IMR-90 (cell line): Measurements from ENCODE around the gene AFF2. TPM values are rescaled to one million over a fixed set of nuclear protein-coding genes. Genes with fewer than 3 reads are reported as not detected.

Experiments used
- ATAC-seq: fragments of 200-7000 bp; cut with Tn5 transposase; 2 replicates; pipeline ENCODE4 v1.9.1; 2020; ENCODE audit warnings: low read depth, mild to moderate bottlenecking, moderate library complexity
- BruUV-seq: library from RNA; stranded (reverse); fragments of 400-500 nt; replicated peaks from 2 replicates; lab custom pipeline; 2021; lab: Mats Ljungman, UMichigan
- CTCF ChIA-PET: fragments of 300-600 bp; formaldehyde crosslinking; extraction: SDS; loops from one replicate; lab custom pipeline; 2021; ENCODE audit warnings: antibody characterized with exemption; lab: Yijun Ruan, JAX
- POLR2A ChIA-PET: fragments of 300-600 bp; sonication (Branson Sonifier 250); formaldehyde crosslinking; loops from one replicate; lab custom pipeline; 2022; ENCODE audit warnings: antibody characterized with exemption; ENCODE audit not compliant: unreplicated experiment; lab: Charles Lee
- DNase-seq: peaks from one replicate; pipeline ENCODE4 v3.0.0; 2013
- H2AFZ ChIP-seq: replicated peaks from 2 replicates; pipeline ENCODE3; 2013; ENCODE audit warnings: low read length, mild to moderate bottlenecking; ENCODE audit not compliant: poor library complexity
- H2AK5ac ChIP-seq: 2 replicates; pipeline ENCODE4 v1.6.1; 2013; ENCODE audit warnings: low read depth, low read length, inconsistent platforms
- H2AK9ac ChIP-seq: replicated peaks from 2 replicates; pipeline ENCODE3; 2013; ENCODE audit warnings: mild to moderate bottlenecking, low read depth, low read length, moderate library complexity; ENCODE audit not compliant: poor library complexity
- H2BK120ac ChIP-seq: 2 replicates; pipeline ENCODE4 v1.6.1; 2013; ENCODE audit warnings: low read depth, low read length, inconsistent platforms
- H2BK15ac ChIP-seq: 3 replicates; pipeline ENCODE4 v1.6.1; 2013; ENCODE audit warnings: low read depth, low read length, inconsistent platforms
- H2BK20ac ChIP-seq: 2 replicates; pipeline ENCODE4 v1.6.1; 2013; ENCODE audit warnings: low read depth, mild to moderate bottlenecking, inconsistent platforms, low read length, moderate library complexity
- H2BK5ac ChIP-seq: 2 replicates; pipeline ENCODE4 v1.6.1; 2013; ENCODE audit warnings: mild to moderate bottlenecking, low read depth, low read length, inconsistent platforms; ENCODE audit not compliant: poor library complexity, severe bottlenecking
- H3K14ac ChIP-seq: replicated peaks from 2 replicates; pipeline ENCODE4 v1.6.1; 2013; ENCODE audit warnings: low read depth, low read length, inconsistent platforms
- H3K18ac ChIP-seq: 2 replicates; pipeline ENCODE4 v1.6.1; 2013; ENCODE audit warnings: low read depth, low read length, control low read depth
- H3K23ac ChIP-seq: 2 replicates; pipeline ENCODE4 v1.6.1; 2013; ENCODE audit warnings: low read depth, low read length, inconsistent platforms
- H3K27ac ChIP-seq: 2 replicates; pipeline ENCODE4 v1.5.1; 2013; ENCODE audit warnings: mild to moderate bottlenecking, control low read depth, low read length; ENCODE audit not compliant: insufficient read depth
- H3K27me3 ChIP-seq: 2 replicates; pipeline ENCODE4 v1.6.1; 2013; ENCODE audit warnings: low read length; ENCODE audit not compliant: control insufficient read depth, insufficient read depth
- H3K36me3 ChIP-seq: 2 replicates; pipeline ENCODE4 v1.6.1; 2013; ENCODE audit warnings: low read length, mixed read lengths; ENCODE audit not compliant: control insufficient read depth, insufficient read depth
- H3K4ac ChIP-seq: 2 replicates; pipeline ENCODE4 v1.6.1; 2013; ENCODE audit warnings: low read depth, low read length, inconsistent platforms
- H3K4me1 ChIP-seq: 2 replicates; pipeline ENCODE4 v1.6.1; 2013; ENCODE audit warnings: low read length, mixed read lengths; ENCODE audit not compliant: control insufficient read depth, insufficient read depth
- H3K4me2 ChIP-seq: 2 replicates; pipeline ENCODE4 v1.6.1; 2013; ENCODE audit warnings: low read depth, mild to moderate bottlenecking, control low read depth, low read length, moderate library complexity
- H3K4me3 ChIP-seq: 2 replicates; pipeline ENCODE4 v1.5.1; 2013; ENCODE audit warnings: low read depth, mild to moderate bottlenecking, control low read depth, low read length, moderate library complexity; ENCODE audit not compliant: insufficient read depth
- H3K56ac ChIP-seq: 2 replicates; pipeline ENCODE4 v1.6.1; 2013; ENCODE audit warnings: low read length, inconsistent platforms; ENCODE audit not compliant: insufficient read depth; ENCODE audit errors: extremely low read depth
- H3K79me1 ChIP-seq, 2 experiments: 2 replicates each; pipeline ENCODE4 v1.6.1; 2013; ENCODE audit warnings: low read length in 2 of 2, inconsistent platforms in 1 of 2, low read depth in 1 of 2
- H3K9ac ChIP-seq: 2 replicates; pipeline ENCODE4 v1.6.1; 2013; ENCODE audit warnings: low read depth, low read length, control low read depth
- H3K9me1 ChIP-seq: 2 replicates; pipeline ENCODE4 v1.6.1; 2013; ENCODE audit warnings: low read length, inconsistent platforms; ENCODE audit not compliant: insufficient read depth
- H3K9me3 ChIP-seq: 2 replicates; pipeline ENCODE4 v1.6.1; 2013; ENCODE audit warnings: low read length; ENCODE audit not compliant: control insufficient read depth, insufficient read depth
- H4K20me1 ChIP-seq: 2 replicates; pipeline ENCODE4 v1.6.1; 2013; ENCODE audit warnings: low read length, inconsistent platforms; ENCODE audit not compliant: insufficient read depth
- H4K5ac ChIP-seq: 2 replicates; pipeline ENCODE4 v1.6.1; 2013; ENCODE audit warnings: mild to moderate bottlenecking, low read depth, low read length, control low read depth
- H4K8ac ChIP-seq, 2 experiments: 2 replicates each; pipeline ENCODE4 v1.6.1; 2013; ENCODE audit warnings: low read depth in 2 of 2, low read length in 2 of 2, control low read depth in 1 of 2, inconsistent platforms in 1 of 2
- H4K91ac ChIP-seq: 2 replicates; pipeline ENCODE4 v1.6.1; 2013; ENCODE audit warnings: low read depth, low read length, inconsistent platforms; ENCODE audit not compliant: insufficient read depth
- CEBPB ChIP-seq: IDR thresholded peaks from 2 replicates; pipeline ENCODE4 v1.6.1; 2012; ENCODE audit warnings: low read depth, low read length, improper control_type of control experiment
- CHD1 ChIP-seq: IDR thresholded peaks from 2 replicates; pipeline ENCODE4 v1.6.1; 2012; ENCODE audit warnings: low read depth, low read length, improper control_type of control experiment
- ELK1 ChIP-seq: fragments of 150-350 bp; IDR thresholded peaks from 2 replicates; pipeline ENCODE4 v1.6.1; 2016; ENCODE audit warnings: low read depth, mild to moderate bottlenecking, low read length, moderate library complexity, borderline replicate concordance
- NFE2L2 ChIP-seq: fragments of 150-350 bp; IDR thresholded peaks from 2 replicates; pipeline ENCODE4 v1.6.1; 2016; ENCODE audit warnings: low read depth, mild to moderate bottlenecking, low read length
- POLR2A ChIP-seq: IDR thresholded peaks from 2 replicates; pipeline ENCODE4 v1.6.1; 2012; ENCODE audit warnings: mild to moderate bottlenecking, low read depth, low read length
- RAD21 ChIP-seq: IDR thresholded peaks from 2 replicates; pipeline ENCODE4 v1.6.1; 2012; ENCODE audit warnings: low read length, improper control_type of control experiment
- RCOR1 ChIP-seq: IDR thresholded peaks from 2 replicates; pipeline ENCODE4 v1.6.1; 2012; ENCODE audit warnings: mild to moderate bottlenecking, low read length, improper control_type of control experiment; ENCODE audit not compliant: insufficient replicate concordance
- SMC3 ChIP-seq: fragments of 150-350 bp; IDR thresholded peaks from 2 replicates; pipeline ENCODE4 v1.6.1; 2016; ENCODE audit warnings: low read depth, mild to moderate bottlenecking, antibody characterized with exemption, low read length, moderate library complexity
- WGBS, 2 experiments: methylation state at CpG; one replicate each; pipeline versions ENCODE4 v1.1.5 to v1.1.7; 2013; ENCODE audit warnings: missing lambda C conversion rate in 2 of 2; ENCODE audit not compliant: insufficient read length in 1 of 2; ENCODE audit errors: extremely low coverage in 2 of 2; 5-methylcytosine and 5-hydroxymethylcytosine counted together
- dilution Hi-C: fragments of 300-500 bp; cut with HindIII; formaldehyde crosslinking; loops from one replicate; pipeline ENCODE4 v1.14.3; 2018; ENCODE audit warnings: low sequenced_read_pairs; ENCODE audit not compliant: unreplicated experiment
- in situ Hi-C: fragments of 300-500 bp; cut with MboI; formaldehyde crosslinking; loops from 3 replicates; pipeline ENCODE4 v1.14.3; 2019; ENCODE audit warnings: low sequenced_read_pairs, inconsistent platforms, mixed read lengths
- intact Hi-C: fragments of 100-400 bp; cut with micrococcal nuclease; formaldehyde crosslinking; loops from 2 replicates; pipeline ENCODE4 v1.10.0; 2022
- polyA plus RNA-seq, 3 experiments: library from polyadenylated mRNA; depleted of rRNA; stranded (reverse); fragments of >200 nt; gene quantifications; 2 replicates each; pipeline ENCODE4 v1.2.3, GENCODE V29; 2012; ENCODE audit warnings: low replicate concordance in 1 of 3
- total RNA-seq: library from RNA; depleted of rRNA; stranded (reverse); fragments of >200 nt; gene quantifications from 2 replicates; pipeline ENCODE4 v1.2.3, GENCODE V29; 2012
- TF ChIP-seq, protein P1 (sequence below): fragments of 150-350 bp; IDR thresholded peaks from 2 replicates; pipeline ENCODE4 v1.6.1; 2017; ENCODE audit warnings: mild to moderate bottlenecking, antibody characterized with exemption, low read length, low read depth

The AFF2 gene
- total and polyA plus RNA-seq, 2 of the 4 experiments (the other 2 are of a cell fraction): 0.15 to 0.72 TPM

- H3K9me3 ChIP-seq: 0 out of 2 replicates have a peak, but pooled peaks cover 2% of the 10 kb centered on the region
- no peaks in the 10 kb centered on the region for H3K36me3 ChIP-seq
- H3K9ac ChIP-seq: no peak overlapping the region
- no peak overlapping the region for H4K8ac ChIP-seq
- H2BK5ac ChIP-seq: no peak overlapping the region
- H3K9me1 ChIP-seq: no peaks in the 10 kb centered on the region
- H2AK9ac ChIP-seq: no peak overlapping the region
- H3K23ac ChIP-seq: no peak overlapping the region
- H3K4me2 ChIP-seq: no peak overlapping the region
- no peaks in the 10 kb centered on the region for H3K27me3 ChIP-seq
- BruUV-seq: no TSS peak
- H2AK5ac ChIP-seq: no peak overlapping the region
- dilution Hi-C loops (no loop called here), in situ Hi-C loops (no loop called here), intact Hi-C loops (no loop called here)
- H3K18ac ChIP-seq: no peak overlapping the region
- H3K27ac ChIP-seq: no peak overlapping the region
- no peak for TF ChIP-seq RAD21
- no peak for TF ChIP-seq SMC3
- TF ChIP-seq NFE2L2: no peak
- TF ChIP-seq CEBPB: no peak
- no peak for TF ChIP-seq POLR2A
- no peak for TF ChIP-seq RCOR1
- TF ChIP-seq ELK1: no peak
- TF ChIP-seq, protein P1, sequence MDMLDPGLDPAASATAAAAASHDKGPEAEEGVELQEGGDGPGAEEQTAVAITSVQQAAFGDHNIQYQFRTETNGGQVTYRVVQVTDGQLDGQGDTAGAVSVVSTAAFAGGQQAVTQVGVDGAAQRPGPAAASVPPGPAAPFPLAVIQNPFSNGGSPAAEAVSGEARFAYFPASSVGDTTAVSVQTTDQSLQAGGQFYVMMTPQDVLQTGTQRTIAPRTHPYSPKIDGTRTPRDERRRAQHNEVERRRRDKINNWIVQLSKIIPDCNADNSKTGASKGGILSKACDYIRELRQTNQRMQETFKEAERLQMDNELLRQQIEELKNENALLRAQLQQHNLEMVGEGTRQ: no peak
- TF ChIP-seq CHD1: no peak
- CTCF ChIA-PET: no interaction called here
- no peak overlapping the region for H4K91ac ChIP-seq
- DNase-seq (no peak), ATAC-seq (no peak)
- no peak overlapping the region for H2BK20ac ChIP-seq
- no peak overlapping the region for H3K4me3 ChIP-seq
- H2AFZ ChIP-seq: no peak overlapping the region
- no peak overlapping the region for H3K56ac ChIP-seq
- no peaks in the 10 kb centered on the region for H3K4me1 ChIP-seq
- no peak overlapping the region for H3K4ac ChIP-seq
- H3K79me1 ChIP-seq: no peaks in the 10 kb centered on the region
- no CpG with 5 or more reads among the region's 3 CpGs for WGBS, 2 experiments
- no peak overlapping the region for H2BK120ac ChIP-seq
- no peaks in the 10 kb centered on the region for H4K20me1 ChIP-seq
- H3K14ac ChIP-seq: no peak overlapping the region
- POLR2A ChIA-PET: no interaction called here
- H4K5ac ChIP-seq: no peak overlapping the region
- no peak overlapping the region for H2BK15ac ChIP-seq
Observed at GRCh38 chrX:148722966-148723365, 222.5 kb downstream of the AFF2 start.
